HCT116 (cell line): Measurements from ENCODE around the gene SPTB. TPM values are rescaled to one million over a fixed set of nuclear protein-coding genes. Genes with fewer than 3 reads are reported as not detected.

Source experiments
- ATAC-seq: fragments of 200-7000 bp; cut with Tn5 transposase; 2 replicates; pipeline ENCODE4 v1.9.1; 2020; ENCODE audit warnings: mild to moderate bottlenecking, moderate library complexity
- BruUV-seq: library from RNA; stranded (reverse); fragments of 400-500 nt; replicated peaks from 2 replicates; lab custom pipeline; 2021; lab: Mats Ljungman, UMichigan
- CTCF ChIA-PET: fragments of 300-600 bp; sonication (Branson Sonifier 250); formaldehyde crosslinking; loops from one replicate; lab custom pipeline; 2021; ENCODE audit warnings: antibody characterized with exemption; lab: Charles Lee
- POLR2A ChIA-PET: fragments of 300-600, 350-600 bp; sonication (Branson Sonifier 250); formaldehyde crosslinking; loops from one replicate; lab custom pipeline; 2021; ENCODE audit warnings: antibody characterized with exemption; lab: Charles Lee
- RAD21 ChIA-PET, 2 experiments: fragments of 300-600 bp; sonication (Branson Sonifier 250); formaldehyde crosslinking; loops; one replicate each; lab custom pipeline; 2023; ENCODE audit warnings: low total read pairs in 2 of 2; ENCODE audit not compliant: uncharacterized antibody in 2 of 2, unreplicated experiment in 2 of 2, low non-redundant PET in 1 of 2; lab: Charles Lee
- DNase-seq: peaks from one replicate; pipeline ENCODE4 v3.0.0-alpha.2; 2010; ENCODE audit warnings: low read depth, low spot score
- H2AFZ ChIP-seq: fragments of 200-600 bp; shearing (Covaris generic), sonication (generic); 2 replicates; pipeline ENCODE4 v1.6.1; 2017; ENCODE audit warnings: low read depth, mixed run types, mixed read lengths, antibody characterized with exemption, low read length; ENCODE audit not compliant: poor library complexity, severe bottlenecking
- H3K27ac ChIP-seq: 2 replicates; pipeline ENCODE4 v1.5.1; 2012; ENCODE audit warnings: low read depth, low read length
- H3K27me3 ChIP-seq: fragments of 200-600 bp; sonication (generic); 2 replicates; pipeline ENCODE4 v1.6.1; 2016; ENCODE audit warnings: mixed run types, low read length, mixed read lengths; ENCODE audit not compliant: insufficient read depth
- H3K36me3 ChIP-seq, 2 experiments: fragments of 200-500 bp in 1 of 2; fragments of 200-600 bp in 1 of 2; sonication (Bioruptor generic) in 1 of 2; sonication (generic) in 1 of 2; 2 replicates each; pipeline versions ENCODE4 v1.5.1 to v1.6.1; 2014 to 2016; ENCODE audit warnings: low read length in 2 of 2, inconsistent platforms in 1 of 2, mixed read lengths in 1 of 2, mixed run types in 1 of 2; ENCODE audit not compliant: insufficient read depth in 2 of 2, control insufficient read depth in 1 of 2
- H3K4me1 ChIP-seq, 2 experiments: fragments of 200-600 bp in 1 of 2; sonication (generic) in 1 of 2; 2 replicates each; pipeline versions ENCODE4 v1.5.1 to v1.6.1; 2012 to 2017; ENCODE audit warnings: low read length in 2 of 2, inconsistent platforms in 1 of 2, mild to moderate bottlenecking in 1 of 2, mixed read lengths in 1 of 2, mixed run types in 1 of 2, moderate library complexity in 1 of 2; ENCODE audit not compliant: insufficient read depth in 2 of 2, control insufficient read depth in 1 of 2
- H3K4me2 ChIP-seq: fragments of 200-600 bp; sonication (generic); 2 replicates; pipeline ENCODE4 v1.6.1; 2017; ENCODE audit warnings: mixed run types, low read length, mixed read lengths
- H3K4me3 ChIP-seq, 2 experiments: fragments of 200-600 bp in 1 of 2; sonication (generic) in 1 of 2; replicated peaks in 1 of 2; 2 replicates each; pipeline ENCODE4 v1.5.1; 2011 to 2016; ENCODE audit warnings: low read length in 2 of 2, control low read depth in 1 of 2, low read depth in 1 of 2, mild to moderate bottlenecking in 1 of 2, mixed read lengths in 1 of 2, mixed run types in 1 of 2
- H3K79me2 ChIP-seq: fragments of 200-600 bp; sonication (generic); 2 replicates; pipeline ENCODE4 v1.6.1; 2017; ENCODE audit warnings: mild to moderate bottlenecking, mixed run types, low read length, moderate library complexity, mixed read lengths; ENCODE audit not compliant: insufficient read depth
- H3K9ac ChIP-seq: fragments of 200-600 bp; sonication (generic); 2 replicates; pipeline ENCODE4 v1.6.1; 2016; ENCODE audit warnings: low read length, mixed read lengths
- H3K9me2 ChIP-seq: fragments of 200-600 bp; sonication (generic), shearing (Covaris generic); 2 replicates; pipeline ENCODE4 v1.6.1; 2017; ENCODE audit warnings: mixed run types, mild to moderate bottlenecking, moderate library complexity; ENCODE audit not compliant: insufficient read depth
- H3K9me3 ChIP-seq, 2 experiments: fragments of 200-500 bp in 1 of 2; fragments of 200-600 bp in 1 of 2; sonication (Bioruptor generic) in 1 of 2; sonication (generic) in 1 of 2; 2 replicates each; pipeline ENCODE4 v1.6.1; 2014 to 2017; ENCODE audit warnings: low read length in 2 of 2, mixed read lengths in 2 of 2, inconsistent platforms in 1 of 2, low read depth in 1 of 2, mild to moderate bottlenecking in 1 of 2, mixed run types in 1 of 2, moderate library complexity in 1 of 2; ENCODE audit not compliant: control insufficient read depth in 1 of 2, insufficient read depth in 1 of 2
- H4K20me1 ChIP-seq: fragments of 200-600 bp; sonication (generic), shearing (Covaris generic); 2 replicates; pipeline ENCODE4 v1.6.1; 2017; ENCODE audit warnings: mixed run types, mild to moderate bottlenecking, moderate library complexity; ENCODE audit not compliant: insufficient read depth
- CEBPB ChIP-seq: IDR thresholded peaks from 2 replicates; pipeline ENCODE4 v1.6.1; 2012; ENCODE audit warnings: low read depth
- EGR1 ChIP-seq: IDR thresholded peaks from 2 replicates; pipeline ENCODE4 v1.6.1; 2012; ENCODE audit warnings: low read depth
- RAD21 ChIP-seq: IDR thresholded peaks from 2 replicates; pipeline ENCODE4 v1.6.1; 2012; ENCODE audit warnings: low read depth, mild to moderate bottlenecking
- SP1 ChIP-seq: IDR thresholded peaks from 2 replicates; pipeline ENCODE4 v1.6.1; 2012; ENCODE audit warnings: low read depth
- YY1 ChIP-seq: IDR thresholded peaks from 2 replicates; pipeline ENCODE4 v1.6.1; 2011; ENCODE audit warnings: low read length, low read depth, moderate library complexity, mild to moderate bottlenecking; ENCODE audit not compliant: insufficient replicate concordance; ENCODE audit errors: extremely low read depth
- ZNF274 ChIP-seq: fragments of 200-500 bp; sonication (Bioruptor generic); IDR thresholded peaks from 2 replicates; pipeline ENCODE4 v1.6.1; 2014; ENCODE audit warnings: mild to moderate bottlenecking, low read depth, low read length, inconsistent platforms
- intact Hi-C: fragments of 100-400 bp; cut with micrococcal nuclease; formaldehyde crosslinking; loops from 2 replicates; pipeline ENCODE4 v1.10.0; 2022
- total RNA-seq: library from RNA; stranded (reverse); gene quantifications from one replicate; pipeline ENCODE4 v1.2.1, GENCODE V29; 2021; ENCODE audit not compliant: unreplicated experiment
- TF ChIP-seq, protein P1 (sequence below): IDR thresholded peaks from 2 replicates; pipeline ENCODE4 v1.6.1; 2012; ENCODE audit warnings: low read depth

Gene SPTB
- total RNA-seq, 1 experiment from 2014 or later, result 4.2 TPM

- Histone ChIP-seq H3K9ac (no peak overlapping the region), H3K36me3 (no peaks in the 10 kb centered on the region), H2AFZ (no peak overlapping the region), H3K4me1 (peaks cover 8 to 16% of the 10 kb centered on the region in 2 experiments; a peak in 3 of 4 replicates), H3K27ac (no peak overlapping the region), H3K9me2 (no peaks in the 10 kb centered on the region), H3K9me3 (no peaks in the 10 kb centered on the region), H3K4me2 (peak overlapping the region; percentile 96), H3K27me3 (no peaks in the 10 kb centered on the region), H3K79me2 (peaks cover 64% of the 10 kb centered on the region), H3K4me3 (peak overlapping the region in 1 of 2 experiments; percentile 81; a peak in 1 of 4 replicates), H4K20me1 (no peaks in the 10 kb centered on the region)
- DNase-seq (no peak), ATAC-seq (no peak)
- ChIA-PET POLR2A (interaction anchor here (1.6 kb wide), 1 partner anchor 8 kb away, joined by 5 read pairs; no protein-coding TSS in a partner anchor), CTCF (no interaction called here), RAD21 (no interaction called here)
- intact Hi-C loops, result no loop called here
- TF ChIP-seq YY1 (no peak), EGR1 (no peak), ZNF274 (no peak), SP1 (no peak), RAD21 (no peak), CEBPB (no peak)
- TF ChIP-seq, protein P1, sequence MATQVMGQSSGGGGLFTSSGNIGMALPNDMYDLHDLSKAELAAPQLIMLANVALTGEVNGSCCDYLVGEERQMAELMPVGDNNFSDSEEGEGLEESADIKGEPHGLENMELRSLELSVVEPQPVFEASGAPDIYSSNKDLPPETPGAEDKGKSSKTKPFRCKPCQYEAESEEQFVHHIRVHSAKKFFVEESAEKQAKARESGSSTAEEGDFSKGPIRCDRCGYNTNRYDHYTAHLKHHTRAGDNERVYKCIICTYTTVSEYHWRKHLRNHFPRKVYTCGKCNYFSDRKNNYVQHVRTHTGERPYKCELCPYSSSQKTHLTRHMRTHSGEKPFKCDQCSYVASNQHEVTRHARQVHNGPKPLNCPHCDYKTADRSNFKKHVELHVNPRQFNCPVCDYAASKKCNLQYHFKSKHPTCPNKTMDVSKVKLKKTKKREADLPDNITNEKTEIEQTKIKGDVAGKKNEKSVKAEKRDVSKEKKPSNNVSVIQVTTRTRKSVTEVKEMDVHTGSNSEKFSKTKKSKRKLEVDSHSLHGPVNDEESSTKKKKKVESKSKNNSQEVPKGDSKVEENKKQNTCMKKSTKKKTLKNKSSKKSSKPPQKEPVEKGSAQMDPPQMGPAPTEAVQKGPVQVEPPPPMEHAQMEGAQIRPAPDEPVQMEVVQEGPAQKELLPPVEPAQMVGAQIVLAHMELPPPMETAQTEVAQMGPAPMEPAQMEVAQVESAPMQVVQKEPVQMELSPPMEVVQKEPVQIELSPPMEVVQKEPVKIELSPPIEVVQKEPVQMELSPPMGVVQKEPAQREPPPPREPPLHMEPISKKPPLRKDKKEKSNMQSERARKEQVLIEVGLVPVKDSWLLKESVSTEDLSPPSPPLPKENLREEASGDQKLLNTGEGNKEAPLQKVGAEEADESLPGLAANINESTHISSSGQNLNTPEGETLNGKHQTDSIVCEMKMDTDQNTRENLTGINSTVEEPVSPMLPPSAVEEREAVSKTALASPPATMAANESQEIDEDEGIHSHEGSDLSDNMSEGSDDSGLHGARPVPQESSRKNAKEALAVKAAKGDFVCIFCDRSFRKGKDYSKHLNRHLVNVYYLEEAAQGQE, result no peak
- no TSS peak for BruUV-seq
These were observed 36.1 kb upstream of the SPTB start for GRCh38 chr14:64915797-64916196.
